Stimulated activated CD8-positive, alpha-beta memory T cell treated with anti-CD3 and anti-CD28 coated beads, Interleukin-12 subunit alpha, Interleukin-12 subunit beta, amount 100 ng/mL, for 24 hours (primary cell): ENCODE measurements around the gene CS.
A peak's percentile ranks its signal among the peaks of the same experiment; 100 is the strongest.
"Not testable (repeated sequence)": the region's sequence is repeated elsewhere in the genome, so short reads cannot be mapped to it uniquely, and the experiment has no call there.

Experiments
- DNase-seq: peaks from one replicate; pipeline ENCODE4 v3.0.0-alpha.2; 2020; ENCODE audit errors: extremely low read depth

Gene CS

GRCh38 chr12:56280849-56281248 lies 19.3 kb downstream of the CS start:
- no peak for DNase-seq

GRCh38 chr12:56278905-56279304 lies 21.2 kb downstream of the CS start:
- DNase-seq: no peak

- no peak for DNase-seq
Observed at GRCh38 chr12:56274299-56274698, 25.8 kb downstream of the CS start.

- DNase-seq: not testable (repeated sequence)
Observed at GRCh38 chr12:56272468-56272867, 27.7 kb downstream of the CS start.

- DNase-seq: no peak
Observed at GRCh38 chr12:56271031-56271430, 29.1 kb downstream of the CS start.

GRCh38 chr12:56267443-56268071 lies 32.6 kb downstream of the CS start:
- DNase-seq: no peak

- peak; percentile 69 for DNase-seq
Observed at GRCh38 chr12:56266693-56267442, 33.3 kb downstream of the CS start, which contains the start of gene COQ10A. Gene COQ10A (plus strand): TSS chr12:56266942. CDS start chr12:56267119, 177 bp downstream.

GRCh38 chr12:56266068-56266692 lies 34.0 kb downstream of the CS start:
- DNase-seq: not testable (repeated sequence)

- not testable (repeated sequence) for DNase-seq
Observed at GRCh38 chr12:56262955-56263354, 37.2 kb downstream of the CS start.

- DNase-seq: no peak
Observed at GRCh38 chr12:56261503-56262232, 38.5 kb downstream of the CS start.

- DNase-seq: no peak
Observed at GRCh38 chr12:56260921-56261320, 39.2 kb downstream of the CS start.

- DNase-seq: no peak
Observed at GRCh38 chr12:56260380-56260779, 39.8 kb downstream of the CS start.

GRCh38 chr12:56258820-56259183 lies 41.3 kb downstream of the CS start:
- DNase-seq: no peak

- DNase-seq: peak; percentile 49
Observed at GRCh38 chr12:56258068-56258819, 41.9 kb downstream of the CS start, which contains the start of gene ANKRD52. Gene ANKRD52 (minus strand): TSS chr12:56258384. CDS start chr12:56258269, 115 bp downstream.

GRCh38 chr12:56257491-56258067 lies 42.6 kb downstream of the CS start:
- DNase-seq: no peak

- DNase-seq: no peak
Observed at GRCh38 chr12:56257071-56257470, 43.1 kb downstream of the CS start.

- DNase-seq: no peak
Observed at GRCh38 chr12:56256326-56256960, 43.7 kb downstream of the CS start.

GRCh38 chr12:56255671-56256070 lies 44.5 kb downstream of the CS start:
- no peak for DNase-seq

- no peak for DNase-seq
Observed at GRCh38 chr12:56253091-56253490, 47.0 kb downstream of the CS start.

- DNase-seq: no peak
Observed at GRCh38 chr12:56252649-56253048, 47.5 kb downstream of the CS start.

- DNase-seq: no peak
Observed at GRCh38 chr12:56248711-56249110, 51.4 kb downstream of the CS start.
